ENCODE data around the gene SC5D.

SC5D gene

DNA sequence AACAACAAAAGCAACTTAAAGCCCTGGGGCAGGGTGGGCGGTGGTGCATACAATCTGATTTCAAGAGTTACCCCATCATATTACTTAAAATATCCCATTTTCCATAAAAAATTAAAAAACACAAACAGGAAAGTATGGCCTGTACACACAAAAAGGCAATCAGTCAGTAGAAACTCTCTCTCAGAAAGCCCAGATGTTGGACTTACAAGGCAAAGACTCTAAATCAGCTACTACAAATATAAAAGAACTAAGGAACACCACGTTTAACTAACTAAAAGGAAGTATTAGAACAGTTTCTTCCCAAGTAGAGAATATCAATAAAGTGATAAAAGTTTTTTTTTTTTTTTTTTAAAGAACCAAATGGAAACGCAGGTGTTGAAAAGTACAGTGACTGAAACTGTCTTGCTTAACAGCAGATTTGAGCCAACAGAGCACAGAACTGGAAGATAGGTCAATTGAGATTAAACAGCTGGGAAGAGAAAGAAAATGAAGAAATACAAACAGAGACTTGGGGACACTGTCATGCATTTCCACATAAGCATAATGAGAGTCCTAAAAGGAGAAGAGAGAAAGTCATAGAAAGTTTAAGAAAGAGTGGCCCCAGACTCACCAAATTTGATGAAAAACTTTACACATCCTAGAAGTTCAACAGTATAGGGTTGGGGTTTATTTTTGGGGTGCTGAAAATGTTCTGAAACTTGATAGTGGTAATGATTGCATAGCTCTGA is 8.6 kb downstream of the SC5D start:
- no peaks in the 10 kb centered on the region for H3K9me3 ChIP-seq (ENCODE audit: control insufficient read depth in 5 of 5, low read length in 5 of 5)
- H3K4me1 ChIP-seq (ENCODE audit: control insufficient read depth in 5 of 5, insufficient read depth in 5 of 5, low read length in 5 of 5), result peaks cover 0 to 26% (median 3%) of the 10 kb centered on the region in 5 donors

DNA sequence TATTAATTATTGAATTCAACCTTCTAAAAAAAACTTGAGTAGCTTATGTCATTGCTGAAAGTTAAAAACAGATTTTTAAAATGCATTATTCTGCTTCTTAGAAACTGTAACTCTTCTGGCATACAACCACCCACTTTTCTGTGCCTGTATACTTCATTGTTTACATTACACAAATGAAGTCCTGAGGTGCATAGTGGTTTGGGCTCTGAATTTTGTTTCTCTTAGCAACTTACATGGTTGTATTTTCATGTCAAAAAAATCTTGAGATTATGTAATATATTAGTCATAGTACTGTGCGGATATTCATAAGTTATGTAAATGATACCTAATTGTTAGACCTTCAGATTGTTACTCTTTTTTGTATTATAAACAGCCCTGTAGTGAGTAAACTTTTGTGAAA is 12.2 kb downstream of the SC5D start:
- Histone ChIP-seq H3K4me1 (ENCODE audit: control insufficient read depth in 5 of 5, insufficient read depth in 5 of 5, low read length in 5 of 5) (peaks cover 0 to 25% (median 3%) of the 10 kb centered on the region in 5 donors), H3K27ac (ENCODE audit: low read depth, low read length) (no peak overlapping the region), H3K9ac (ENCODE audit: low read length in 5 of 5) (no peak overlapping the region), H3K27me3 (ENCODE audit: control insufficient read depth in 5 of 5, insufficient read depth in 4 of 5, low read length in 5 of 5) (no peaks in the 10 kb centered on the region), H3K36me3 (ENCODE audit: control insufficient read depth in 5 of 5, insufficient read depth in 5 of 5, low read length in 5 of 5) (peaks cover 27 to 39% (median 35%) of the 10 kb centered on the region in 5 donors), H3K9me3 (ENCODE audit: control insufficient read depth in 5 of 5, low read length in 5 of 5) (no peaks in the 10 kb centered on the region), H3K4me3 (ENCODE audit: low read depth in 1 of 5, low read length in 5 of 5) (no peak overlapping the region)

More for the DNA sequence above, 8.6 kb downstream of the SC5D start:
- H3K27ac ChIP-seq (ENCODE audit: low read depth, low read length), result peak overlapping the region; percentile 63
- H3K36me3 ChIP-seq (ENCODE audit: control insufficient read depth in 5 of 5, insufficient read depth in 5 of 5, low read length in 5 of 5), result peaks cover 9 to 16% (median 14%) of the 10 kb centered on the region in 5 donors
- no peak overlapping the region for H3K9ac ChIP-seq (ENCODE audit: low read length in 5 of 5)
- H3K4me3 ChIP-seq (ENCODE audit: low read depth in 1 of 5, low read length in 5 of 5), result no peak overlapping the region
- H3K27me3 ChIP-seq (ENCODE audit: control insufficient read depth in 5 of 5, insufficient read depth in 4 of 5, low read length in 5 of 5), result no peaks in the 10 kb centered on the region

GRCh38 chr11:121308816-121309215 is 16.2 kb downstream of the SC5D start:
- Histone ChIP-seq H3K4me1 (ENCODE audit: control insufficient read depth in 5 of 5, insufficient read depth in 5 of 5, low read length in 5 of 5) (no peaks in the 10 kb centered on the region), H3K4me3 (ENCODE audit: low read depth in 1 of 5, low read length in 5 of 5) (no peak overlapping the region), H3K36me3 (ENCODE audit: control insufficient read depth in 5 of 5, insufficient read depth in 5 of 5, low read length in 5 of 5) (peaks cover 27 to 39% (median 35%) of the 10 kb centered on the region in 5 donors), H3K9ac (ENCODE audit: low read length in 5 of 5) (no peak overlapping the region), H3K27ac (ENCODE audit: low read depth, low read length) (no peak overlapping the region), H3K9me3 (ENCODE audit: control insufficient read depth in 5 of 5, low read length in 5 of 5) (no peaks in the 10 kb centered on the region), H3K27me3 (ENCODE audit: control insufficient read depth in 5 of 5, insufficient read depth in 4 of 5, low read length in 5 of 5) (no peaks in the 10 kb centered on the region)

DNA sequence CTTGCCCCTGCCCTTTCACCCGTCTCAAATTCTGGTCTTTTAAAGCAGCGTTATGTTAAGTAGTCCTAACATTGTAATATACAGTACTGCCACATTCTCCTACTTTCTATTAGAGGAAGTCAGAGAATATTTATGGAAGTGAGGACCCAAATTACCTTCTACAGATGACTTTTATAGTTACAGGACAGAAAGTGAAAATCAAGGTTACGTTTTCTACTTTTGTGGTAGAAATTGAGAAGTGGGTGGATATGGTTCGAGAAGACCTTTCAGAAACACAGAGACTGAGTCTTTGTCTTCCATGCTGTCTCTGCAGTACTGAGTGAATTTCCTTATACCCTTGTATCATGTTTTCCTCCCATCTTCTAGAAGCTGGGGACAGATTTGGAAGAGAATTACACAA is 17.1 kb downstream of the SC5D start:
- peaks cover 24 to 33% (median 31%) of the 10 kb centered on the region in 5 donors for H3K36me3 ChIP-seq (ENCODE audit: control insufficient read depth in 5 of 5, insufficient read depth in 5 of 5, low read length in 5 of 5)
- no peak overlapping the region for H3K9ac ChIP-seq (ENCODE audit: low read length in 5 of 5)
- H3K27ac ChIP-seq (ENCODE audit: low read depth, low read length), result no peak overlapping the region
- no peaks in the 10 kb centered on the region for H3K27me3 ChIP-seq (ENCODE audit: control insufficient read depth in 5 of 5, insufficient read depth in 4 of 5, low read length in 5 of 5)
- no peaks in the 10 kb centered on the region for H3K4me1 ChIP-seq (ENCODE audit: control insufficient read depth in 5 of 5, insufficient read depth in 5 of 5, low read length in 5 of 5)
- H3K9me3 ChIP-seq (ENCODE audit: control insufficient read depth in 5 of 5, low read length in 5 of 5), result no peaks in the 10 kb centered on the region
- no peak overlapping the region for H3K4me3 ChIP-seq (ENCODE audit: low read depth in 1 of 5, low read length in 5 of 5)

DNA sequence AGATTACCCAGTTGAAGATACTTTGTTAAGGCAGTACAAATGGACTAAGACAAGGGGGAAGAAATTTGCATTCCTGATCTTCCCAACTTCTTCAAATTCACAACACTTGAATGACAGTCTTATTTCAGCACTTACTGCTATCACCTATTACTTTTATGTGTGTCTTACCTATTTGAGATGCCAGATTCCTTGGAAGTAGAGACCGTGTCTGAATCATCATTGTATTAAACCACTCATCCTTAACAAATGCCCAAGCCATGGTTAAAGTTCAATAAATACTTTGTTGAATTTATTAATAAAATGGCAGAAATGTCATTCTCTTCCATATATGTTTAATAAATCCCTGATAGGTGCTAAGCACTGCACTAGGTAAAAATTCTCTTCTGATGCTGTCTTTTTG is 18.3 kb downstream of the SC5D start:
- no peaks in the 10 kb centered on the region for H3K27me3 ChIP-seq (ENCODE audit: control insufficient read depth in 5 of 5, insufficient read depth in 4 of 5, low read length in 5 of 5)
- H3K36me3 ChIP-seq (ENCODE audit: control insufficient read depth in 5 of 5, insufficient read depth in 5 of 5, low read length in 5 of 5), result peaks cover 18 to 26% (median 24%) of the 10 kb centered on the region in 5 donors
- H3K4me3 ChIP-seq (ENCODE audit: low read depth in 1 of 5, low read length in 5 of 5), result no peak overlapping the region
- no peak overlapping the region for H3K9ac ChIP-seq (ENCODE audit: low read length in 5 of 5)
- no peaks in the 10 kb centered on the region for H3K4me1 ChIP-seq (ENCODE audit: control insufficient read depth in 5 of 5, insufficient read depth in 5 of 5, low read length in 5 of 5)
- no peak overlapping the region for H3K27ac ChIP-seq (ENCODE audit: low read depth, low read length)
- no peaks in the 10 kb centered on the region for H3K9me3 ChIP-seq (ENCODE audit: control insufficient read depth in 5 of 5, low read length in 5 of 5)

DNA sequence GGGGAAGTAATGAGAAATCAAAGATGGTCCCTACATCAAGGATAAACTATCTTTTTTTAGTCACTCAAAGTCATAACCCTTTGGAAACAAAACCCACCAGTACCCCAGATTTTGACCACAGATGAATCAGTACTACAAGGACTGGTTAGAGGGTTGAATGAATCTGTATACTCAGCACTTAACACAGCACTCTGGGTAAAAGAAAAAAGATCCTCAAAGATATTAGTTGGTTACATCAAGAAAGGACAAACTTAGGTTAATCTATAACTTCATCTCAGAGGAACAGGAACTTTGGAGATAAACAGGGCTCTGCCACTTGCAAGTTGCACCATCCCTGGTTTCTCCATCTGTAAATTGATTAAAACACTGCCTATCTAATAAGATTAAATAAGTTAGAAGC is 18.8 kb downstream of the SC5D start:
- peaks cover 16 to 22% (median 19%) of the 10 kb centered on the region in 5 donors for H3K36me3 ChIP-seq (ENCODE audit: control insufficient read depth in 5 of 5, insufficient read depth in 5 of 5, low read length in 5 of 5)
- no peaks in the 10 kb centered on the region for H3K27me3 ChIP-seq (ENCODE audit: control insufficient read depth in 5 of 5, insufficient read depth in 4 of 5, low read length in 5 of 5)
- H3K4me3 ChIP-seq (ENCODE audit: low read depth in 1 of 5, low read length in 5 of 5), result no peak overlapping the region
- no peaks in the 10 kb centered on the region for H3K4me1 ChIP-seq (ENCODE audit: control insufficient read depth in 5 of 5, insufficient read depth in 5 of 5, low read length in 5 of 5)
- H3K27ac ChIP-seq (ENCODE audit: low read depth, low read length), result no peak overlapping the region
- H3K9ac ChIP-seq (ENCODE audit: low read length in 5 of 5), result no peak overlapping the region
- H3K9me3 ChIP-seq (ENCODE audit: control insufficient read depth in 5 of 5, low read length in 5 of 5), result no peaks in the 10 kb centered on the region

DNA sequence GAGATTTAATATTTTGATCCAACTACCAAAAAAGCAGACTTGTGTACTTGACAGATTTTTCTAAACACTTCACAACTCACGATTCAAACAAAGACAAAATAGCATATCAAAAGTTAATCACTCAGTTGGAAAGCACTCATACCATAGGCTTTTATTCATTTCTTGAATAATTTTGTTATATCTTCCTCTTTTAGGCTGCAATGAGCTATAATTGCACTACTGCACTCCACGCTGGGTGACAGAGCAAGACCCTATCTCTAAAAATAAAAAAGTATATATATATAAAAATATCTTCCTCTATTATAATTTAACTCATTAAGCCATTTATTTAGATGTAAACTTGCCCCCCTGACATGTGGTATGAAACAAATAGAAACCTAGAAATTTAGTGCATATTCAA is 19.9 kb downstream of the SC5D start:
- Histone ChIP-seq H3K4me1 (ENCODE audit: control insufficient read depth in 5 of 5, insufficient read depth in 5 of 5, low read length in 5 of 5) (no peaks in the 10 kb centered on the region), H3K9me3 (ENCODE audit: control insufficient read depth in 5 of 5, low read length in 5 of 5) (no peaks in the 10 kb centered on the region), H3K27ac (ENCODE audit: low read depth, low read length) (no peak overlapping the region), H3K27me3 (ENCODE audit: control insufficient read depth in 5 of 5, insufficient read depth in 4 of 5, low read length in 5 of 5) (no peaks in the 10 kb centered on the region), H3K4me3 (ENCODE audit: low read depth in 1 of 5, low read length in 5 of 5) (no peak overlapping the region), H3K36me3 (ENCODE audit: control insufficient read depth in 5 of 5, insufficient read depth in 5 of 5, low read length in 5 of 5) (peaks cover 5 to 11% (median 8%) of the 10 kb centered on the region in 5 donors), H3K9ac (ENCODE audit: low read length in 5 of 5) (no peak overlapping the region)

DNA sequence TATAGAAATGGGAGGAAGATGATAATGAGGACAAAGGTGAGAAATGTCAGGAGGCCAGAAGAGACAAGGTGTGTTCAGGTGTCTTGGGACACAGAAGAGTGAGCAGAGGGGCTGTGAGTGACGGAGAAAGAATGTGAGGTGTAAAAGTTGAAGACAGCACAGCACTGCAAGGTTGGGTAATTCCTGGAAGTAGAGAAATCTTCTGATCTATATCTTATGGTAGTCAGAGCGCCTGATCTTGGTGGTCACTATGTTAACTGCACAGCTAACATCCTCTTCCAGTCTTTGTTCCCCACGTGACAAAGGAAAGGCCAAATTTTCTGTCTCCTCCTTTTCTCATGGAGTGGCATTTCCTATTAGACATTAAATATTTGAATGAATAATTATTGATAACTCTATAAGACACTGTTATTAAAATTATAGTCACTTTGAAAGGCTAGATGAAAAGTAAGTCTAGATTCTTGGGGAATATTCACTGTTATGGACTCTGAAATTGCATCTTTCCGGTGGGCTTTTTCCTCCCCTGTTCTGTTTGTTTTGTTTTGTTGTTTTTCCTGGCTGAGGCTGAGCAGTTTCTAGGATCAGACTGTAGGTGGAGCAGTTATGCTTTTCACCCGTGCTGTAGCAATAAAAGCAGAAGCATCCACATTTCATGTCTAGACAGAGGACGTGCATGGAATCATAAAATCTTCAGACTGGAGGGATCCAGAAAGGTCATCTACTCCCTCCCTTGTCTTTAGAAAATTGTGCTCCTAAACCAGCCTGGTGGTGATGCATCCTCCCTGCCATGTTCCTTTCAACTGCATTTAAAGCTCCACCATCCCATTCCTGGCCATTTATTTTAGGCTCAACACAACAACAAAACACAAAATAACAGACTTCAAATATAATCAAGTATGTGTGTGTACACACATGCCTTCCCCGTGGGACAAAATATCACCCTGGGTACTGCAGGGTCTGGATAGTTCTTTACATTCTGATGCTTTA is 26.6 kb downstream of the SC5D start:
- Histone ChIP-seq H3K27ac (ENCODE audit: low read depth, low read length) (no peak overlapping the region), H3K36me3 (ENCODE audit: control insufficient read depth in 5 of 5, insufficient read depth in 5 of 5, low read length in 5 of 5) (no peaks in the 10 kb centered on the region), H3K9ac (ENCODE audit: low read length in 5 of 5) (no peak overlapping the region), H3K9me3 (ENCODE audit: control insufficient read depth in 5 of 5, low read length in 5 of 5) (no peaks in the 10 kb centered on the region), H3K4me3 (ENCODE audit: low read depth in 1 of 5, low read length in 5 of 5) (no peak overlapping the region), H3K4me1 (ENCODE audit: control insufficient read depth in 5 of 5, insufficient read depth in 5 of 5, low read length in 5 of 5) (no peaks in the 10 kb centered on the region), H3K27me3 (ENCODE audit: control insufficient read depth in 5 of 5, insufficient read depth in 4 of 5, low read length in 5 of 5) (peaks cover 0 to 3% (median 0%) of the 10 kb centered on the region in 5 donors)

GRCh38 chr11:121321614-121322243 is 29.2 kb downstream of the SC5D start:
- H3K9ac ChIP-seq (ENCODE audit: low read length in 5 of 5), result no peak overlapping the region
- no peaks in the 10 kb centered on the region for H3K36me3 ChIP-seq (ENCODE audit: control insufficient read depth in 5 of 5, insufficient read depth in 5 of 5, low read length in 5 of 5)
- H3K9me3 ChIP-seq (ENCODE audit: control insufficient read depth in 5 of 5, low read length in 5 of 5), result no peaks in the 10 kb centered on the region
- no peak overlapping the region for H3K4me3 ChIP-seq (ENCODE audit: low read depth in 1 of 5, low read length in 5 of 5)
- no peaks in the 10 kb centered on the region for H3K4me1 ChIP-seq (ENCODE audit: control insufficient read depth in 5 of 5, insufficient read depth in 5 of 5, low read length in 5 of 5)
- H3K27me3 ChIP-seq (ENCODE audit: control insufficient read depth in 5 of 5, insufficient read depth in 4 of 5, low read length in 5 of 5), result peaks cover 0 to 3% (median 0%) of the 10 kb centered on the region in 5 donors
- H3K27ac ChIP-seq (ENCODE audit: low read depth, low read length), result no peak overlapping the region
